Endodermal cell (in vitro differentiated cells): ENCODE data around the gene PRR5L. TPM values are rescaled to one million over a fixed set of nuclear protein-coding genes. Genes with fewer than 3 reads are reported as not detected.
A peak's percentile ranks its signal among the peaks of the same experiment; 100 is the strongest.

Source experiments
- DNase-seq: peaks from one replicate; pipeline ENCODE4 v3.0.0-alpha.2; 2017
- H3K27ac ChIP-seq: 2 replicates; pipeline ENCODE4 v1.5.1; 2013; ENCODE audit warnings: mild to moderate bottlenecking, low read depth, low read length, moderate library complexity
- H3K27me3 ChIP-seq: 2 replicates; pipeline ENCODE4 v1.6.1; 2013; ENCODE audit warnings: mild to moderate bottlenecking, low read length, moderate library complexity; ENCODE audit not compliant: insufficient read depth, control insufficient read depth, poor library complexity, severe bottlenecking
- H3K36me3 ChIP-seq: 2 replicates; pipeline ENCODE4 v1.7.0; 2013; ENCODE audit warnings: mild to moderate bottlenecking, low read length, moderate library complexity; ENCODE audit not compliant: control insufficient read depth, insufficient read depth
- H3K4me1 ChIP-seq: one replicate; pipeline ENCODE4 v1.7.0; 2013; ENCODE audit warnings: low read length; ENCODE audit not compliant: control insufficient read depth, insufficient read depth
- H3K4me3 ChIP-seq: 2 replicates; pipeline ENCODE4 v1.5.1; 2013; ENCODE audit warnings: mild to moderate bottlenecking, low read length, moderate library complexity
- H3K9ac ChIP-seq: 2 replicates; pipeline ENCODE4 v1.6.1; 2013; ENCODE audit warnings: mild to moderate bottlenecking, low read length, moderate library complexity; ENCODE audit not compliant: poor library complexity, severe bottlenecking; ENCODE audit errors: extremely low read depth
- H3K9me3 ChIP-seq: 2 replicates; pipeline ENCODE4 v1.6.1; 2013; ENCODE audit warnings: mild to moderate bottlenecking, low read length, moderate library complexity; ENCODE audit not compliant: control insufficient read depth
- H3K27ac Mint-ChIP-seq: 2 replicates; pipeline ENCODE4 v1.8.0; 2020; ENCODE audit warnings: mixed read lengths
- H3K27me3 Mint-ChIP-seq: 2 replicates; pipeline ENCODE4 v1.8.0; 2021; ENCODE audit warnings: mild to moderate bottlenecking, mixed read lengths; ENCODE audit not compliant: insufficient read depth
- H3K36me3 Mint-ChIP-seq: 2 replicates; pipeline ENCODE4 v1.8.0; 2020; ENCODE audit warnings: low read depth, mixed read lengths
- H3K4me1 Mint-ChIP-seq: 2 replicates; pipeline ENCODE4 v1.8.0; 2020; ENCODE audit warnings: mixed read lengths
- H3K4me3 Mint-ChIP-seq: 2 replicates; pipeline ENCODE4 v1.8.0; 2020; ENCODE audit warnings: mild to moderate bottlenecking, moderate library complexity, mixed read lengths
- H3K9me3 Mint-ChIP-seq: 2 replicates; pipeline ENCODE4 v1.8.0; 2020; ENCODE audit warnings: mild to moderate bottlenecking, mixed read lengths
- CTCF ChIP-seq: fragments of 200-600 bp; sonication (generic); conservative IDR thresholded peaks from 2 replicates; pipeline ENCODE4 v1.5.0; 2021; ENCODE audit warnings: antibody characterized with exemption, mild to moderate bottlenecking
- WGBS, 2 experiments: methylation state at CpG; one replicate each; pipeline versions ENCODE4 v1.1.5 to v1.1.7; 2013; ENCODE audit warnings: missing lambda C conversion rate in 2 of 2, mixed read lengths in 1 of 2; ENCODE audit not compliant: insufficient coverage in 1 of 2, insufficient read length in 1 of 2; 5-methylcytosine and 5-hydroxymethylcytosine counted together
- total RNA-seq, 2 donors: library from RNA; stranded (reverse); fragmentation: NEBNext Ultra II Directional in 1 of 2; extraction: Animal tissue kit (Norgen Biotek cat#: 25700) in 1 of 2; gene quantifications; 2 replicates in 1 of 2; 3 replicates in 1 of 2; pipeline ENCODE4 v1.2.1, GENCODE V29; 2021

PRR5L gene
- total RNA-seq, 2 donors from 2014 or later, result 5.3 to 7.2 TPM

GRCh38 chr11:36361901-36362391, 65.9 kb downstream of the PRR5L start:
- H3K4me3 ChIP-seq, result no peak overlapping the region
- WGBS, 2 experiments, result 6 to 12% methylated on average over 7 to 11 of the region's 11 CpGs
- DNase-seq, result peak; percentile 80
- no peaks in the 10 kb centered on the region for H3K9me3 ChIP-seq
- no peaks in the 10 kb centered on the region for H3K9me3 Mint-ChIP-seq
- peaks cover 34% of the 10 kb centered on the region for H3K27me3 ChIP-seq
- peaks cover 35% of the 10 kb centered on the region for H3K27me3 Mint-ChIP-seq
- H3K4me1 Mint-ChIP-seq, result peaks cover 35% of the 10 kb centered on the region
- no peak overlapping the region for H3K27ac ChIP-seq
- no peak overlapping the region for H3K9ac ChIP-seq
- H3K27ac Mint-ChIP-seq, result no peak overlapping the region
- no peaks in the 10 kb centered on the region for H3K36me3 Mint-ChIP-seq
- peaks cover 38% of the 10 kb centered on the region for H3K4me1 ChIP-seq
- no peak for TF ChIP-seq CTCF
- no peak overlapping the region for H3K4me3 Mint-ChIP-seq
- no peaks in the 10 kb centered on the region for H3K36me3 ChIP-seq

- Histone ChIP-seq H3K9ac (no peak overlapping the region), H3K9me3 (no peaks in the 10 kb centered on the region), H3K4me1 (peaks cover 38% of the 10 kb centered on the region), H3K36me3 (no peaks in the 10 kb centered on the region), H3K27me3 (peaks cover 28% of the 10 kb centered on the region), H3K4me3 (no peak overlapping the region), H3K27ac (no peak overlapping the region)
- TF ChIP-seq CTCF, result no peak
- Mint-ChIP-seq H3K9me3 (no peaks in the 10 kb centered on the region), H3K4me1 (peaks cover 42% of the 10 kb centered on the region), H3K27ac (no peak overlapping the region), H3K27me3 (peaks cover 26% of the 10 kb centered on the region), H3K36me3 (no peaks in the 10 kb centered on the region), H3K4me3 (no peak overlapping the region)
- WGBS, 2 experiments, result 78 to 100% methylated on average over 1 to 4 of the region's 4 CpGs
- no peak for DNase-seq
Observed at GRCh38 chr11:36362902-36363301, 66.8 kb downstream of the PRR5L start.

GRCh38 chr11:36363361-36364268, 67.5 kb downstream of the PRR5L start:
- Mint-ChIP-seq H3K9me3 (no peaks in the 10 kb centered on the region), H3K4me1 (peaks cover 43% of the 10 kb centered on the region), H3K27ac (peak overlapping the region; percentile 42), H3K36me3 (no peaks in the 10 kb centered on the region), H3K27me3 (peaks cover 20% of the 10 kb centered on the region), H3K4me3 (no peak overlapping the region)
- peak; percentile 67 for DNase-seq
- Histone ChIP-seq H3K27me3 (peaks cover 28% of the 10 kb centered on the region), H3K4me1 (peaks cover 35% of the 10 kb centered on the region), H3K4me3 (no peak overlapping the region), H3K36me3 (no peaks in the 10 kb centered on the region), H3K9me3 (no peaks in the 10 kb centered on the region), H3K27ac (no peak overlapping the region), H3K9ac (no peak overlapping the region)
- TF ChIP-seq CTCF, result no peak
- 44 to 56% methylated on average over 4 to 5 of the region's 5 CpGs for WGBS, 2 experiments
